GM18868 (cell line): ENCODE data around the gene ZFYVE9.
"Not testable (repeated sequence)": the region's sequence is repeated elsewhere in the genome, so short reads cannot be mapped to it uniquely, and the experiment has no call there.

Experiments used
- ATAC-seq: cut with Tn5 transposase; IDR thresholded peaks from one replicate; pipeline ENCODE4 v1.9.1; 2021; ENCODE audit warnings: mild to moderate bottlenecking, moderate library complexity; ENCODE audit not compliant: unreplicated experiment

Gene ZFYVE9

GRCh38 chr1:52368383-52369172 is 226.7 kb downstream of the ZFYVE9 start:
- no peak for ATAC-seq

GRCh38 chr1:52369851-52370250 is 228.0 kb downstream of the ZFYVE9 start:
- not testable (repeated sequence) for ATAC-seq

- no peak for ATAC-seq
Observed at GRCh38 chr1:52385376-52385775, 243.5 kb downstream of the ZFYVE9 start.

GRCh38 chr1:52386458-52386857 is 244.6 kb downstream of the ZFYVE9 start:
- ATAC-seq = no peak

GRCh38 chr1:52393174-52393573 is 251.3 kb downstream of the ZFYVE9 start:
- ATAC-seq = no peak
